Left lung (tissue), 14 donors: ENCODE data around the gene PATE3. TPM values are rescaled to one million over a fixed set of nuclear protein-coding genes. Genes with fewer than 3 reads are reported as not detected.

Experiments
- ATAC-seq: fragments of 200-7000 bp; cut with Tn5 transposase; one replicate; pipeline ENCODE4 v1.9.1; 2020; ENCODE audit warnings: moderate library complexity
- DNase-seq, 4 donors: peaks; one replicate each; pipeline ENCODE4 v3.0.0-alpha.2; 2013 to 2020
- H3K27ac ChIP-seq, 2 donors: fragments of 200-600 bp; sonication (generic) in 1 of 2; one replicate each; pipeline versions ENCODE4 v1.5.0 to v1.8.0; 2020 to 2021
- H3K27me3 ChIP-seq, 2 donors: fragments of 200-600 bp; sonication (generic) in 1 of 2; one replicate each; pipeline versions ENCODE4 v1.5.0 to v1.8.0; 2020 to 2021
- H3K36me3 ChIP-seq, 2 donors: fragments of 200-600 bp; sonication (generic) in 1 of 2; one replicate each; pipeline versions ENCODE4 v1.5.0 to v1.8.0; 2020 to 2021
- H3K4me1 ChIP-seq, 2 donors: fragments of 200-600 bp; one replicate each; pipeline ENCODE4 v1.8.0; 2021
- H3K4me3 ChIP-seq, 2 donors: fragments of 200-600 bp; sonication (generic) in 1 of 2; one replicate each; pipeline versions ENCODE4 v1.5.0 to v1.8.0; 2020 to 2021; ENCODE audit warnings: mild to moderate bottlenecking in 1 of 2
- H3K9me3 ChIP-seq, 2 donors: fragments of 200-600 bp; sonication (generic) in 1 of 2; one replicate each; pipeline versions ENCODE4 v1.5.0 to v1.8.0; 2020 to 2021
- CTCF ChIP-seq, 2 donors: fragments of 200-600 bp; sonication (generic) in 1 of 2; IDR thresholded peaks; one replicate each; pipeline versions ENCODE4 v1.5.0 to v1.8.0; 2021; ENCODE audit warnings: antibody characterized with exemption in 2 of 2
- intact Hi-C, 2 donors: fragments of 100-400 bp; cut with DNase I; formaldehyde crosslinking; loops; one replicate each; pipeline versions ENCODE4 v1.11.2 to v1.14.2; 2022
- long read RNA-seq, 12 donors: library from polyadenylated mRNA in 2 of 12; unstranded in 2 of 12; transcript quantifications; one replicate each; pipeline ENCODE4 v2.0.0 and lab custom pipeline, GENCODE V29; 2019 to 2026
- polyA plus RNA-seq, 6 donors: library from polyadenylated mRNA; unstranded; fragments of 120-200 nt; gene quantifications; one replicate each; pipeline ENCODE4 v1.2.1, GENCODE V29; 2013; ENCODE audit not compliant: insufficient read length in 6 of 6
- total RNA-seq, 2 donors: library from RNA; stranded (reverse); fragmentation: NEBNext Ultra II Directional; extraction: Animal tissue kit (Norgen Biotek cat#: 25700); gene quantifications; one replicate each; pipeline ENCODE4 v1.2.1, GENCODE V29; 2021
- donor health status: DM: no; HTN: yes; CAD: no.
- donor health status: DM: no; HTN: no; CAD: no.

Gene PATE3
- total RNA-seq (not detected), polyA plus RNA-seq (not detected)
- long read RNA-seq, donor 1: 0 reads
- long read RNA-seq, donor 2: 0 reads
- long read RNA-seq, donor 3: 0 reads
- long read RNA-seq, donor 4: 0 reads
- long read RNA-seq, donor 5: 0 reads
- long read RNA-seq, donor 6: 0 reads
- long read RNA-seq, donor 7: 0 reads
- long read RNA-seq, donor 8: 0 reads
- long read RNA-seq, donor 9: 0 reads
- long read RNA-seq, donor 10: 0 reads
- long read RNA-seq, donor 11: 0 reads
- long read RNA-seq, donor 12: 0 reads

- Histone ChIP-seq H3K9me3 (peaks cover 0 to 4% of the 10 kb centered on the region in 2 donors), H3K27ac (no peak within 1 kb of the TSS), H3K4me3 (no peak within 1 kb of the TSS), H3K4me1 (no peaks in the 10 kb centered on the region), H3K27me3 (no peaks in the 10 kb centered on the region), H3K36me3 (no peaks in the 10 kb centered on the region)
- intact Hi-C loops: no loop called here
- no peak for TF ChIP-seq CTCF (IDR thresholded peaks at IDR 0.05)
- no peak for DNase-seq
- no peak for ATAC-seq
These were observed at the start of gene PATE3 for GRCh38 chr11:125787827-125788226. TSS of gene PATE3 (plus strand) at chr11:125788127. CDS start at chr11:125788152, 25 bp downstream.

- no peaks in the 10 kb centered on the region for H3K36me3 ChIP-seq
- no peak for TF ChIP-seq CTCF (IDR thresholded peaks at IDR 0.05)
- no peak overlapping the region for H3K27ac ChIP-seq
- no peak for DNase-seq
- intact Hi-C loops: no loop called here
- no peak overlapping the region for H3K4me3 ChIP-seq
- no peaks in the 10 kb centered on the region for H3K4me1 ChIP-seq
- ATAC-seq: no peak
- H3K9me3 ChIP-seq: no peaks in the 10 kb centered on the region
- no peaks in the 10 kb centered on the region for H3K27me3 ChIP-seq
These were observed 47.3 kb upstream of the PATE3 start for GRCh38 chr11:125740617-125741016.

GRCh38 chr11:125743681-125744080, 44.2 kb upstream of the PATE3 start:
- Histone ChIP-seq H3K27ac (no peak overlapping the region), H3K27me3 (no peaks in the 10 kb centered on the region), H3K4me3 (no peak overlapping the region), H3K4me1 (no peaks in the 10 kb centered on the region), H3K36me3 (no peaks in the 10 kb centered on the region), H3K9me3 (no peaks in the 10 kb centered on the region)
- DNase-seq (no peak), ATAC-seq (no peak)
- TF ChIP-seq CTCF (IDR thresholded peaks at IDR 0.05): no peak
- intact Hi-C loops: no loop called here

GRCh38 chr11:125745979-125746378, 41.9 kb upstream of the PATE3 start, which contains the start of gene PATE1:
TSS of gene PATE1 (plus strand) at chr11:125746279. CDS start at chr11:125746305, 26 bp downstream.
- H3K9me3 ChIP-seq: no peaks in the 10 kb centered on the region
- H3K36me3 ChIP-seq: no peaks in the 10 kb centered on the region
- no peaks in the 10 kb centered on the region for H3K27me3 ChIP-seq
- no peak for TF ChIP-seq CTCF (IDR thresholded peaks at IDR 0.05)
- DNase-seq (no peak), ATAC-seq (no peak)
- no peaks in the 10 kb centered on the region for H3K4me1 ChIP-seq
- H3K27ac ChIP-seq: no peak within 1 kb of the TSS
- H3K4me3 ChIP-seq: no peak within 1 kb of the TSS
- intact Hi-C loops: no loop called here

GRCh38 chr11:125750629-125751028, 37.3 kb upstream of the PATE3 start:
- Histone ChIP-seq H3K9me3 (no peaks in the 10 kb centered on the region), H3K27ac (no peak overlapping the region), H3K27me3 (no peaks in the 10 kb centered on the region), H3K4me1 (no peaks in the 10 kb centered on the region), H3K4me3 (no peak overlapping the region), H3K36me3 (no peaks in the 10 kb centered on the region)
- intact Hi-C loops: no loop called here
- ATAC-seq: no peak
- no peak for TF ChIP-seq CTCF (IDR thresholded peaks at IDR 0.05)
- no peak for DNase-seq
